ENCODE measurements around the gene RNASE7. TPM values are rescaled to one million over a fixed set of nuclear protein-coding genes. Genes with fewer than 3 reads are reported as not detected.

The RNASE7 gene
- total RNA-seq, 4 donors from 2014 or later = 0.23 TPM; not detected in 3

DNA sequence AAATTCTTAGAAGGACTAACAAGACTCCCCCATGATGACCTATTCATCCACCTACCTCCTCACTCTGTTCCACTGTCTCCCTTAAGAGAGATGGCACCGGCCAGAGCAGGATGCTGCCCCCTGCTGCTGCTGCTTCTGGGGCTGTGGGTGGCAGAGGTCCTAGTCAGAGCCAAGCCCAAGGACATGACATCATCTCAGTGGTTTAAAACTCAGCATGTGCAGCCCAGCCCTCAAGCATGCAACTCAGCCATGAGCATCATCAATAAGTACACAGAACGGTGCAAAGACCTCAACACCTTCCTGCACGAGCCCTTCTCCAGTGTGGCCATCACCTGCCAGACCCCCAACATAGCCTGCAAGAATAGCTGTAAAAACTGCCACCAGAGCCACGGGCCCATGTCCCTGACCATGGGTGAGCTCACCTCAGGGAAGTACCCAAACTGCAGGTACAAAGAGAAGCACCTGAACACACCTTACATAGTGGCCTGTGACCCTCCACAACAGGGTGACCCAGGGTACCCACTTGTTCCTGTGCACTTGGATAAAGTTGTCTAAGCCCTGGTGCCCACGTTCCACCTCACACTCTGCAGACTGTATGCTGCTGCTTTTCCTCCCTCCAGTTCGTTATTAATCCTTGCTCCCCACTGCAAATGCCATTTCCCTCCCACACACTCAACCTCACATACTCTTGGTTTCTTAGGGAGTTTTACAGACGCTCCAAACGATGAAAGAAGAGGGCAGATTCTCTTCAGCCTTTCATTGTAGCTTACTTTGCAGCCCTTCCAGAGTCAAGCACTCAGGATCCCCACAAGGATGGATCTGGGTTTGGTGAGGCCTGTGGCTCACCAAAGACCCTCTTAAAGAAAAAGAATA lies 15.9 kb downstream of the RNASE7 start, which contains the start of gene RNASE8:
Gene RNASE8 (plus strand): TSS at position 20 of the 873 bp plus-strand sequence. CDS start 71 bp downstream, at position 91.
- TF ChIP-seq EP300 (IDR thresholded peaks at IDR 0.05) (no peak), POLR2A (IDR thresholded peaks at IDR 0.05) (no peak), POLR2AphosphoS5 (IDR thresholded peaks at IDR 0.05) (no peak)
- TF ChIP-seq, protein P1, sequence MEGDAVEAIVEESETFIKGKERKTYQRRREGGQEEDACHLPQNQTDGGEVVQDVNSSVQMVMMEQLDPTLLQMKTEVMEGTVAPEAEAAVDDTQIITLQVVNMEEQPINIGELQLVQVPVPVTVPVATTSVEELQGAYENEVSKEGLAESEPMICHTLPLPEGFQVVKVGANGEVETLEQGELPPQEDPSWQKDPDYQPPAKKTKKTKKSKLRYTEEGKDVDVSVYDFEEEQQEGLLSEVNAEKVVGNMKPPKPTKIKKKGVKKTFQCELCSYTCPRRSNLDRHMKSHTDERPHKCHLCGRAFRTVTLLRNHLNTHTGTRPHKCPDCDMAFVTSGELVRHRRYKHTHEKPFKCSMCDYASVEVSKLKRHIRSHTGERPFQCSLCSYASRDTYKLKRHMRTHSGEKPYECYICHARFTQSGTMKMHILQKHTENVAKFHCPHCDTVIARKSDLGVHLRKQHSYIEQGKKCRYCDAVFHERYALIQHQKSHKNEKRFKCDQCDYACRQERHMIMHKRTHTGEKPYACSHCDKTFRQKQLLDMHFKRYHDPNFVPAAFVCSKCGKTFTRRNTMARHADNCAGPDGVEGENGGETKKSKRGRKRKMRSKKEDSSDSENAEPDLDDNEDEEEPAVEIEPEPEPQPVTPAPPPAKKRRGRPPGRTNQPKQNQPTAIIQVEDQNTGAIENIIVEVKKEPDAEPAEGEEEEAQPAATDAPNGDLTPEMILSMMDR (IDR thresholded peaks at IDR 0.05) = no peak
- Histone ChIP-seq H3K36me3 (no peaks in the 10 kb centered on the region), H3K9me3 (no peaks in the 10 kb centered on the region), H3K27ac (no peak within 1 kb of the TSS), H3K27me3 (no peaks in the 10 kb centered on the region), H3K4me1 (no peaks in the 10 kb centered on the region), H3K4me3 (no peak within 1 kb of the TSS)
- ATAC-seq = no peak
- WGBS, 2 donors (ENCODE audit: low coverage in 1 of 2) = 42 to 47% methylated on average over 3 to 4 of the region's 8 CpGs

DNA sequence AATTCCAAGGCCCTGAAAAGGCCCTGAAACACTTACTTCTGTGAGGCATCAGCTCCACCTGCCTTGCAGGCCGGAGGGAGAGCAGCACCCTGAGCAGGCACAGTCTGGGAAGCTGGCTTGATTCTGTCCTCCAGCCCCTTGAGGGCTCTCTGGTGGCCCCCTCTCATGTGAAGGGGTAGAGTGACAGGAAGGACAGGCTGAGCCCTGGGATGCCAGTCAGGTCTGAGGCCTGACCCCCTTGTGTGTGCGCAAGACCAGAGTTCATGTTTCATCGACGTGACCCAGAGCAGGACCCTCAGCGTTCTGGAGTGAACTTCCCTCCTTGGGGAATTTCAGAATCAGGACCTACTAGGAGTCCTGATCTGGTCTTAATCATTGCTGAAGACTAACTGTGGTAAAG lies 16.7 kb downstream of the RNASE7 start:
- H3K36me3 ChIP-seq = no peaks in the 10 kb centered on the region
- H3K27me3 ChIP-seq = no peaks in the 10 kb centered on the region
- H3K4me3 ChIP-seq = no peak overlapping the region
- whole genome bisulfite sequencing, 2 donors (ENCODE audit: low coverage in 1 of 2) = 80% methylated on average over 1 of the region's 5 CpGs; no CpG with 5 or more reads in 1 of the 2 donors
- peaks cover 0 to 6% (median 0%) of the 10 kb centered on the region in 3 donors for H3K4me1 ChIP-seq
- no peak overlapping the region for H3K27ac ChIP-seq
- no peaks in the 10 kb centered on the region for H3K9me3 ChIP-seq
- TF ChIP-seq EP300 (IDR thresholded peaks at IDR 0.05) = no peak
- TF ChIP-seq POLR2AphosphoS5 (IDR thresholded peaks at IDR 0.05) = no peak
- no peak for TF ChIP-seq POLR2A (IDR thresholded peaks at IDR 0.05)
- TF ChIP-seq, protein P1 (IDR thresholded peaks at IDR 0.05) = no peak
- ATAC-seq = no peak

- no peaks in the 10 kb centered on the region for H3K9me3 ChIP-seq
- no peak overlapping the region for H3K27ac ChIP-seq
- H3K4me1 ChIP-seq = peaks cover 0 to 6% (median 0%) of the 10 kb centered on the region in 3 donors
- no peaks in the 10 kb centered on the region for H3K36me3 ChIP-seq
- WGBS, 2 donors (ENCODE audit: low coverage in 1 of 2) = 66 to 73% methylated on average over 4 to 8 of the region's 8 CpGs
- ATAC-seq = no peak
- no peaks in the 10 kb centered on the region for H3K27me3 ChIP-seq
- TF ChIP-seq POLR2A (IDR thresholded peaks at IDR 0.05) = no peak
- TF ChIP-seq, protein P1 (IDR thresholded peaks at IDR 0.05) = no peak
- TF ChIP-seq POLR2AphosphoS5 (IDR thresholded peaks at IDR 0.05) = no peak
- no peak for TF ChIP-seq EP300 (IDR thresholded peaks at IDR 0.05)
- no peak overlapping the region for H3K4me3 ChIP-seq
These were observed 17.9 kb downstream of the RNASE7 start for GRCh38 chr14:21059842-21060613.

DNA sequence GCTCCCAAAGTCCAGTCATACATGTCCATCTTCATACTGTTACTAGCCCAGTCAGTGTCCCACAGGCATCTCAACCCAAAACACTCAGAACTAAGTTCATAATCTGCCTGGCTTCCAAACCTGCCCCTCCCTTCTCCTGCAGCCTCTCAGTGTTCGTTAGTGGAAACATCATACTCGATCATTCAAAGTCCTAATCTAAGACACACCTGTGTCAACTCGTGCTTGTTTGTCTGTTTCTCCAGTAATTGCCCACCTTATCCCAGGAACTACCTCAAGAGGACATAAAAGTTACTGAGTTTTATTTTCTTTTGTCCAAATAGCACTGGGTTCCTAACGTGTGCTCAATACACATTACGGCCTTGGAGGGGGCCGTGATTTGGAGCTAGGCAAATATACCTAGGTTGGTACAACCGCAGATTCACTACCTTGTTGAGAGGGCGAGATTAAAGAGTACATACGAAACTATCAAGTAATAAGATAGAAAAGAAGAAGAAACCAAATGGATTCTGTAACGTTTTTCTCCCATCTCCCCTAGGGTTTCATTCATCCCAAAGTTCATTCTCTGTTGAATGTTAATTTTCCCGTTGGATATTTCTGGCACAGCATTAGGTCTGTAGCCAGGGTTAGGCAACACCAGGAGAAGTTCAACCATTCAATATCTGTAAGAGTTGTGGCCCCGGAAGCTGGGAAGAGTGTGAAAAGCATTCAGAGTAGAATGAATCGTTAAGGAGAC lies 18.6 kb downstream of the RNASE7 start:
- ATAC-seq = no peak
- H3K36me3 ChIP-seq = no peaks in the 10 kb centered on the region
- no peaks in the 10 kb centered on the region for H3K27me3 ChIP-seq
- TF ChIP-seq, protein P1 (IDR thresholded peaks at IDR 0.05) = no peak
- no peak for TF ChIP-seq EP300 (IDR thresholded peaks at IDR 0.05)
- no peak for TF ChIP-seq POLR2AphosphoS5 (IDR thresholded peaks at IDR 0.05)
- no peak for TF ChIP-seq POLR2A (IDR thresholded peaks at IDR 0.05)
- WGBS, 2 donors (ENCODE audit: low coverage in 1 of 2) = 70 to 73% methylated on average over 7 to 13 of the region's 13 CpGs
- H3K4me1 ChIP-seq = peaks cover 0 to 6% (median 0%) of the 10 kb centered on the region in 3 donors
- no peak overlapping the region for H3K4me3 ChIP-seq
- H3K9me3 ChIP-seq = no peaks in the 10 kb centered on the region
- H3K27ac ChIP-seq = no peak overlapping the region

All from gastroesophageal sphincter (tissue), 4 donors.